IMR-90 (cell line): ENCODE data around the gene SNX27. TPM values are rescaled to one million over a fixed set of nuclear protein-coding genes. Genes with fewer than 3 reads are reported as not detected.

Experiments used
- ATAC-seq: fragments of 200-7000 bp; cut with Tn5 transposase; 2 replicates; pipeline ENCODE4 v1.9.1; 2020; ENCODE audit warnings: low read depth, mild to moderate bottlenecking, moderate library complexity
- BruUV-seq: library from RNA; stranded (reverse); fragments of 400-500 nt; replicated peaks from 2 replicates; lab custom pipeline; 2021; lab: Mats Ljungman, UMichigan
- CTCF ChIA-PET: fragments of 300-600 bp; formaldehyde crosslinking; extraction: SDS; loops from one replicate; lab custom pipeline; 2021; ENCODE audit warnings: antibody characterized with exemption; lab: Yijun Ruan, JAX
- POLR2A ChIA-PET: fragments of 300-600 bp; sonication (Branson Sonifier 250); formaldehyde crosslinking; loops from one replicate; lab custom pipeline; 2022; ENCODE audit warnings: antibody characterized with exemption; ENCODE audit not compliant: unreplicated experiment; lab: Charles Lee
- DNase-seq: peaks from one replicate; pipeline ENCODE4 v3.0.0; 2013
- H2AFZ ChIP-seq: replicated peaks from 2 replicates; pipeline ENCODE3; 2013; ENCODE audit warnings: low read length, mild to moderate bottlenecking; ENCODE audit not compliant: poor library complexity
- H2AK5ac ChIP-seq: 2 replicates; pipeline ENCODE4 v1.6.1; 2013; ENCODE audit warnings: low read depth, low read length, inconsistent platforms
- H2AK9ac ChIP-seq: replicated peaks from 2 replicates; pipeline ENCODE3; 2013; ENCODE audit warnings: mild to moderate bottlenecking, low read depth, low read length, moderate library complexity; ENCODE audit not compliant: poor library complexity
- H2BK120ac ChIP-seq: 2 replicates; pipeline ENCODE4 v1.6.1; 2013; ENCODE audit warnings: low read depth, low read length, inconsistent platforms
- H2BK15ac ChIP-seq: 3 replicates; pipeline ENCODE4 v1.6.1; 2013; ENCODE audit warnings: low read depth, low read length, inconsistent platforms
- H2BK20ac ChIP-seq: 2 replicates; pipeline ENCODE4 v1.6.1; 2013; ENCODE audit warnings: low read depth, mild to moderate bottlenecking, inconsistent platforms, low read length, moderate library complexity
- H2BK5ac ChIP-seq: 2 replicates; pipeline ENCODE4 v1.6.1; 2013; ENCODE audit warnings: mild to moderate bottlenecking, low read depth, low read length, inconsistent platforms; ENCODE audit not compliant: poor library complexity, severe bottlenecking
- H3K14ac ChIP-seq: replicated peaks from 2 replicates; pipeline ENCODE4 v1.6.1; 2013; ENCODE audit warnings: low read depth, low read length, inconsistent platforms
- H3K18ac ChIP-seq: 2 replicates; pipeline ENCODE4 v1.6.1; 2013; ENCODE audit warnings: low read depth, low read length, control low read depth
- H3K23ac ChIP-seq: 2 replicates; pipeline ENCODE4 v1.6.1; 2013; ENCODE audit warnings: low read depth, low read length, inconsistent platforms
- H3K27ac ChIP-seq: 2 replicates; pipeline ENCODE4 v1.5.1; 2013; ENCODE audit warnings: mild to moderate bottlenecking, control low read depth, low read length; ENCODE audit not compliant: insufficient read depth
- H3K27me3 ChIP-seq: 2 replicates; pipeline ENCODE4 v1.6.1; 2013; ENCODE audit warnings: low read length; ENCODE audit not compliant: control insufficient read depth, insufficient read depth
- H3K36me3 ChIP-seq: 2 replicates; pipeline ENCODE4 v1.6.1; 2013; ENCODE audit warnings: low read length, mixed read lengths; ENCODE audit not compliant: control insufficient read depth, insufficient read depth
- H3K4ac ChIP-seq: 2 replicates; pipeline ENCODE4 v1.6.1; 2013; ENCODE audit warnings: low read depth, low read length, inconsistent platforms
- H3K4me1 ChIP-seq: 2 replicates; pipeline ENCODE4 v1.6.1; 2013; ENCODE audit warnings: low read length, mixed read lengths; ENCODE audit not compliant: control insufficient read depth, insufficient read depth
- H3K4me2 ChIP-seq: 2 replicates; pipeline ENCODE4 v1.6.1; 2013; ENCODE audit warnings: low read depth, mild to moderate bottlenecking, control low read depth, low read length, moderate library complexity
- H3K4me3 ChIP-seq: 2 replicates; pipeline ENCODE4 v1.5.1; 2013; ENCODE audit warnings: low read depth, mild to moderate bottlenecking, control low read depth, low read length, moderate library complexity; ENCODE audit not compliant: insufficient read depth
- H3K56ac ChIP-seq: 2 replicates; pipeline ENCODE4 v1.6.1; 2013; ENCODE audit warnings: low read length, inconsistent platforms; ENCODE audit not compliant: insufficient read depth; ENCODE audit errors: extremely low read depth
- H3K79me1 ChIP-seq, 2 experiments: 2 replicates each; pipeline ENCODE4 v1.6.1; 2013; ENCODE audit warnings: low read length in 2 of 2, inconsistent platforms in 1 of 2, low read depth in 1 of 2
- H3K9ac ChIP-seq: 2 replicates; pipeline ENCODE4 v1.6.1; 2013; ENCODE audit warnings: low read depth, low read length, control low read depth
- H3K9me1 ChIP-seq: 2 replicates; pipeline ENCODE4 v1.6.1; 2013; ENCODE audit warnings: low read length, inconsistent platforms; ENCODE audit not compliant: insufficient read depth
- H3K9me3 ChIP-seq: 2 replicates; pipeline ENCODE4 v1.6.1; 2013; ENCODE audit warnings: low read length; ENCODE audit not compliant: control insufficient read depth, insufficient read depth
- H4K20me1 ChIP-seq: 2 replicates; pipeline ENCODE4 v1.6.1; 2013; ENCODE audit warnings: low read length, inconsistent platforms; ENCODE audit not compliant: insufficient read depth
- H4K5ac ChIP-seq: 2 replicates; pipeline ENCODE4 v1.6.1; 2013; ENCODE audit warnings: mild to moderate bottlenecking, low read depth, low read length, control low read depth
- H4K8ac ChIP-seq, 2 experiments: 2 replicates each; pipeline ENCODE4 v1.6.1; 2013; ENCODE audit warnings: low read depth in 2 of 2, low read length in 2 of 2, control low read depth in 1 of 2, inconsistent platforms in 1 of 2
- H4K91ac ChIP-seq: 2 replicates; pipeline ENCODE4 v1.6.1; 2013; ENCODE audit warnings: low read depth, low read length, inconsistent platforms; ENCODE audit not compliant: insufficient read depth
- BHLHE40 ChIP-seq: fragments of 150-350 bp; IDR thresholded peaks from 2 replicates; pipeline ENCODE4 v1.6.1; 2016; ENCODE audit warnings: mild to moderate bottlenecking, low read depth, low read length
- CEBPB ChIP-seq: IDR thresholded peaks from 2 replicates; pipeline ENCODE4 v1.6.1; 2012; ENCODE audit warnings: low read depth, low read length, improper control_type of control experiment
- CHD1 ChIP-seq: IDR thresholded peaks from 2 replicates; pipeline ENCODE4 v1.6.1; 2012; ENCODE audit warnings: low read depth, low read length, improper control_type of control experiment
- CTCF ChIP-seq: conservative IDR thresholded peaks from 2 replicates; pipeline ENCODE4 v1.5.1; 2012; ENCODE audit warnings: mild to moderate bottlenecking, low read depth, low read length, improper control_type of control experiment
- ELK1 ChIP-seq: fragments of 150-350 bp; IDR thresholded peaks from 2 replicates; pipeline ENCODE4 v1.6.1; 2016; ENCODE audit warnings: low read depth, mild to moderate bottlenecking, low read length, moderate library complexity, borderline replicate concordance
- FOS ChIP-seq: fragments of 150-350 bp; IDR thresholded peaks from 2 replicates; pipeline ENCODE4 v1.6.1; 2016; ENCODE audit warnings: low read depth, low read length
- MAFK ChIP-seq: IDR thresholded peaks from 2 replicates; pipeline ENCODE4 v1.6.1; 2012; ENCODE audit warnings: low read depth, low read length, improper control_type of control experiment
- MAZ ChIP-seq: IDR thresholded peaks from 2 replicates; pipeline ENCODE4 v1.6.1; 2012; ENCODE audit warnings: low read depth, mild to moderate bottlenecking, low read length, improper control_type of control experiment, moderate library complexity, borderline replicate concordance
- MXI1 ChIP-seq: IDR thresholded peaks from 2 replicates; pipeline ENCODE4 v1.6.1; 2012; ENCODE audit warnings: low read depth, mild to moderate bottlenecking, low read length, moderate library complexity, borderline replicate concordance
- NFE2L2 ChIP-seq: fragments of 150-350 bp; IDR thresholded peaks from 2 replicates; pipeline ENCODE4 v1.6.1; 2016; ENCODE audit warnings: low read depth, mild to moderate bottlenecking, low read length
- POLR2A ChIP-seq: IDR thresholded peaks from 2 replicates; pipeline ENCODE4 v1.6.1; 2012; ENCODE audit warnings: mild to moderate bottlenecking, low read depth, low read length
- RAD21 ChIP-seq: IDR thresholded peaks from 2 replicates; pipeline ENCODE4 v1.6.1; 2012; ENCODE audit warnings: low read length, improper control_type of control experiment
- RCOR1 ChIP-seq: IDR thresholded peaks from 2 replicates; pipeline ENCODE4 v1.6.1; 2012; ENCODE audit warnings: mild to moderate bottlenecking, low read length, improper control_type of control experiment; ENCODE audit not compliant: insufficient replicate concordance
- RFX5 ChIP-seq: IDR thresholded peaks from 2 replicates; pipeline ENCODE4 v1.8.0; 2012; ENCODE audit warnings: low read depth, mild to moderate bottlenecking, low read length, moderate library complexity
- SMC3 ChIP-seq: fragments of 150-350 bp; IDR thresholded peaks from 2 replicates; pipeline ENCODE4 v1.6.1; 2016; ENCODE audit warnings: low read depth, mild to moderate bottlenecking, antibody characterized with exemption, low read length, moderate library complexity
- USF2 ChIP-seq: fragments of 150-350 bp; IDR thresholded peaks from 2 replicates; pipeline ENCODE4 v1.6.1; 2017; ENCODE audit warnings: mild to moderate bottlenecking, antibody characterized with exemption, low read length, low read depth
- WGBS, 2 experiments: methylation state at CpG; one replicate each; pipeline versions ENCODE4 v1.1.5 to v1.1.7; 2013; ENCODE audit warnings: missing lambda C conversion rate in 2 of 2; ENCODE audit not compliant: insufficient read length in 1 of 2; ENCODE audit errors: extremely low coverage in 2 of 2; 5-methylcytosine and 5-hydroxymethylcytosine counted together
- dilution Hi-C: fragments of 300-500 bp; cut with HindIII; formaldehyde crosslinking; loops from one replicate; pipeline ENCODE4 v1.14.3; 2018; ENCODE audit warnings: low sequenced_read_pairs; ENCODE audit not compliant: unreplicated experiment
- in situ Hi-C: fragments of 300-500 bp; cut with MboI; formaldehyde crosslinking; loops from 3 replicates; pipeline ENCODE4 v1.14.3; 2019; ENCODE audit warnings: low sequenced_read_pairs, inconsistent platforms, mixed read lengths
- intact Hi-C: fragments of 100-400 bp; cut with micrococcal nuclease; formaldehyde crosslinking; loops from 2 replicates; pipeline ENCODE4 v1.10.0; 2022
- polyA plus RNA-seq, 3 experiments: library from polyadenylated mRNA; depleted of rRNA; stranded (reverse); fragments of >200 nt; gene quantifications; 2 replicates each; pipeline ENCODE4 v1.2.3, GENCODE V29; 2012; ENCODE audit warnings: low replicate concordance in 1 of 3
- total RNA-seq: library from RNA; depleted of rRNA; stranded (reverse); fragments of >200 nt; gene quantifications from 2 replicates; pipeline ENCODE4 v1.2.3, GENCODE V29; 2012

The SNX27 gene
- total and polyA plus RNA-seq, 2 of the 4 experiments (the other 2 are of a cell fraction): 12.3 to 25.6 TPM

GRCh38 chr1:151702936-151703335 is 91.1 kb downstream of the SNX27 start:
- Histone ChIP-seq H3K4me1 (no peaks in the 10 kb centered on the region), H3K4me2 (no peak overlapping the region), H3K18ac (no peak overlapping the region), H3K9me3 (no peaks in the 10 kb centered on the region), H4K20me1 (no peaks in the 10 kb centered on the region; the same call in 1 of the 2 replicates), H3K14ac (no peak overlapping the region), H2AK5ac (no peak overlapping the region), H2BK5ac (no peak overlapping the region), H3K4ac (no peak overlapping the region), H3K36me3 (peaks cover 22% of the 10 kb centered on the region), H2BK120ac (no peak overlapping the region), H4K8ac (no peak overlapping the region), H4K91ac (no peak overlapping the region), H2AK9ac (no peak overlapping the region), H2BK20ac (no peak overlapping the region), H3K9me1 (no peaks in the 10 kb centered on the region), H3K23ac (no peak overlapping the region), H2AFZ (peak overlapping the region; percentile 27), H3K56ac (no peak overlapping the region), H3K27me3 (no peaks in the 10 kb centered on the region; the same call in 1 of the 2 replicates), H3K79me1 (no peaks in the 10 kb centered on the region), H3K27ac (no peak overlapping the region), H2BK15ac (no peak overlapping the region), H3K4me3 (no peak overlapping the region), H4K5ac (no peak overlapping the region), H3K9ac (no peak overlapping the region)
- DNase-seq (no peak), ATAC-seq (no peak)
- in situ Hi-C loops: no loop called here
- no TSS peak for BruUV-seq
- POLR2A ChIA-PET: no interaction called here
- CTCF ChIA-PET: no interaction called here
- intact Hi-C loops: no loop called here
- WGBS, 2 experiments: 63% methylated on average over 2 of the region's 8 CpGs; no CpG with 5 or more reads in 1 of the 2 experiments
- no peak for TF ChIP-seq MAFK
- TF ChIP-seq ELK1: no peak
- no peak for TF ChIP-seq CEBPB
- no peak for TF ChIP-seq BHLHE40
- no peak for TF ChIP-seq RCOR1
- no peak for TF ChIP-seq SMC3
- no peak for TF ChIP-seq RAD21
- no peak for TF ChIP-seq CHD1
- TF ChIP-seq POLR2A: no peak
- no peak for TF ChIP-seq NFE2L2
- no peak for TF ChIP-seq MAZ
- TF ChIP-seq USF2: no peak
- TF ChIP-seq CTCF: no peak
- no peak for TF ChIP-seq FOS
- no peak for TF ChIP-seq MXI1
- TF ChIP-seq RFX5: no peak
- dilution Hi-C loops: no loop called here
